Measurements from ENCODE around the gene LINC01488. TPM values are rescaled to one million over a fixed set of nuclear protein-coding genes. Genes with fewer than 3 reads are reported as not detected.

The LINC01488 gene
- total and polyA plus RNA-seq, 10 of the 15 experiments (the other 5 are each of a cell fraction or from before 2014, with no cell fraction given): not detected

DNA sequence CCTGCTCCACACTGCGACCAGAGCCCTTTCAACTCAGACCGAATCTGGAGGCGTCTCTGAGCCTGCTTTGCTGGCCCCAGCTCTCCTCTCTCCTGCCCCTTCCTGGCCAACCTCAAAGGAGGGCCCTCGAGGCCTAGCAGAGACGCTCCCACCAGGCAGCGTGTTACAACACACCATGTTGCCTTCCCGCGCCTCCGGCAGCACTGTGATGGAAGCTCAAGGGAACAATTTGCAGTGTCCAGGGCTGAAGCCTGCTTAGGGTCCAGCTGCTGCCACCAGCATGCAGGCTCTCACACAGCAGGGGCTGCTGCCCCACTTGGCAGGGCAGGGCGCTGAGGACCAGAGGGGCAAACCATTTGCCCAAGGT, 18.4 kb downstream of the LINC01488 start:
- ATAC-seq: no peak
- Histone ChIP-seq H3K4me3 (no peak overlapping the region), H3K4me1 (ENCODE audit: control insufficient read depth, insufficient read depth, low read length) (no peaks in the 10 kb centered on the region), H4K20me1 (ENCODE audit: control insufficient read depth, insufficient read depth) (no peaks in the 10 kb centered on the region), H3K9ac (ENCODE audit: control insufficient read depth, insufficient read depth, low read length) (no peak overlapping the region), H2AFZ (ENCODE audit: control insufficient read depth, low read depth, low read length) (no peak overlapping the region), H3K79me2 (ENCODE audit: control insufficient read depth, insufficient read depth, low read length) (no peaks in the 10 kb centered on the region), H3K36me3 (ENCODE audit: control insufficient read depth in 2 of 2, insufficient read depth in 2 of 2, low read length in 1 of 2) (no peaks in the 10 kb centered on the region), H3K27ac (ENCODE audit: control insufficient read depth, insufficient read depth) (no peak overlapping the region), H3K27me3 (replicated peaks in 1 of 2; ENCODE audit: control insufficient read depth in 2 of 2, insufficient read depth in 2 of 2, low read length in 1 of 2) (no peaks in the 10 kb centered on the region), H3K4me2 (ENCODE audit: control insufficient read depth, insufficient read depth) (no peak overlapping the region), H3K9me3 (replicated peaks; ENCODE audit: control insufficient read depth, insufficient read depth, low read length) (no peaks in the 10 kb centered on the region)
- ChIA-PET SMC1A (ENCODE audit: uncharacterized antibody, unreplicated experiment) (interaction anchor here (0.7 kb wide), 1 partner anchor 32 kb away, joined by 3 read pairs; no protein-coding TSS in a partner anchor), CTCF (no interaction called here), RAD21 (ENCODE audit: unreplicated experiment) (no interaction called here), POLR2A (no interaction called here)
- in situ Hi-C loops (cut with MboI): no loop called here
- TF ChIP-seq PBX3 (IDR thresholded peaks at IDR 0.05; ENCODE audit: insufficient replicate concordance, low read depth, low read length) (no peak), YBX1 (IDR thresholded peaks at IDR 0.05) (no peak), TBL1XR1 (IDR thresholded peaks at IDR 0.05; ENCODE audit: low read depth, low read length) (no peak), ZBED1 (IDR thresholded peaks at IDR 0.05; ENCODE audit: borderline replicate concordance) (no peak), NR2C2 (IDR thresholded peaks at IDR 0.05; ENCODE audit: borderline replicate concordance, control insufficient read depth, insufficient read length, low read depth) (no peak), MEF2B (IDR thresholded peaks at IDR 0.05; ENCODE audit: partially characterized antibody, poor library complexity, severe bottlenecking) (no peak), FOXK2 (IDR thresholded peaks at IDR 0.05) (no peak)
- no peak for FAIRE-seq
- no peak for DNase-seq (ENCODE audit: low read depth, low spot score)
- no TSS peak for BruUV-seq (replicated peaks)
- 30% methylated on average over 10 of the region's 10 CpGs for WGBS (ENCODE audit: insufficient coverage, insufficient replicate concordance, low lambda C conversion rate, missing lambda C conversion rate)
- intact Hi-C loops (cut with micrococcal nuclease; ENCODE audit: unreplicated experiment): no loop called here
